Measurements from ENCODE around the gene RMDN2. TPM values are rescaled to one million over a fixed set of nuclear protein-coding genes. Genes with fewer than 3 reads are reported as not detected.

The RMDN2 gene
- total RNA-seq, 2 donors from 2014 or later, result 10.4 to 11.5 TPM

DNA sequence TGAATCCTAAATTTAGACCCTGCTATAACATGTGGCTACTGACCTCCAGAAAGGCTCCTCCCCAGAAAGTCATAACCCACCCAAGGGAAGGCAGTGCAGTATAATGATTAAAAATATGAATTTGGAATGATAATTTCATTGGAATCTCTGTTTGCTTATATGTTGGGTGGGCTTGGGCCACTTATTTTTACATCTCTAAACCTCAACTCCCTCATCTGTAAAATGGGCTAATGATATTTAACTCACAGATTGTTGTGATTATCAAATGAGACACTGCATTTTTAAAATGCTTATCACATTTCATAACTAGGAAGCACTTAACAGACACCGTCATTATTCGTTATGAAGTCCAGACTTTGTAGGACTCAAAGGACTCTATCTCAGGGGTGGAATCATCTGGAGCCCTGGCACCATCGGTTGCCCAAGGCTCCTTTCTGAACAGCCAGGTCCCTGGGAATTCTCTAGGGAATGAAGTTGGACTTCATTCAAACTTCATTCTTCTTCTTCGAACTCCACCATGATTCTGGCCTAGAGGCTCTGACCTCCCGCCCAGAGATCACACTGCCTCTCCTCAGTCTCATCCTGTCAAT is 33.1 kb upstream of the RMDN2 start:
- H3K36me3 ChIP-seq (replicated peaks in 1 of 2; ENCODE audit: insufficient read depth in 1 of 2, low read depth in 2 of 2), result no peaks in the 10 kb centered on the region
- no peaks in the 10 kb centered on the region for H3K27me3 ChIP-seq
- DNase-seq, result no peak
- H3K4me3 ChIP-seq, result no peak overlapping the region
- peaks cover 5% of the 10 kb centered on the region for H3K4me1 ChIP-seq
- H3K27ac ChIP-seq, result no peak overlapping the region
- intact Hi-C loops (cut with DNase I), result no loop called here
- no peak for TF ChIP-seq POLR2A (IDR thresholded peaks at IDR 0.05)
- H3K9me3 ChIP-seq, result no peaks in the 10 kb centered on the region
- no peak for ATAC-seq
- 39 to 45% methylated on average over 5 of the region's 5 CpGs for WGBS, 2 donors

DNA sequence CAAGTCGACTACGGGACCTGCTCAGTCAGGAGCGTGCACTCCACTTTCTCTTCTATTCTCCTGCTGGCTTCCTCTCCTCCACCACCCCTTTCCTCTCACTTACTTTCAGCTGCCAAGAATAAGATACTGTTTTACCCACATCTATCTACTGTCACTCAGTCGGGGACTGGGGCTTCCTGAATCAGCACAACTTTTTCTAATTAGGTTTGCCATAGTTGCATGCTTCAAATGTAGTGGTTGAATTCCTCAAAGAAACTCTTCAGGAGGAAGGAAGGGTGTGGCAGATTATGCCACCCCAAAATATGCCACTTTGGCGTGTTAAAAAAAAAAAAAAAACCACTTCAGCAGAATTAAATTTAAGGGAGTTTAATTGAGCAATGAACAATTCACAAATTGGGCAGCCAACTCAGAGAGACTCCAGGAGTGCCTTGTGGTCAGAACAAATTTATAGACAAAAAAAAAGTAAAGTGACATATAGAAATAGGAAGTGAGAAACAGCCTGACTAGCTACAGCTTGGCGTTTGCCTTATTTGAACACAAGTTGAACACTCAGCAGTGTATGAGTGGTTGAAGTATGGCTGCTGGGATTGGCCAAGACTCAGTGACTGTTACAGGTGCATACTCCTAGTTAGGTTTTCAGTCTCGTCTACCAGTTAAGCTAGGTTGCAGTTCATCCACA is 32.5 kb upstream of the RMDN2 start:
- TF ChIP-seq, protein P1, sequence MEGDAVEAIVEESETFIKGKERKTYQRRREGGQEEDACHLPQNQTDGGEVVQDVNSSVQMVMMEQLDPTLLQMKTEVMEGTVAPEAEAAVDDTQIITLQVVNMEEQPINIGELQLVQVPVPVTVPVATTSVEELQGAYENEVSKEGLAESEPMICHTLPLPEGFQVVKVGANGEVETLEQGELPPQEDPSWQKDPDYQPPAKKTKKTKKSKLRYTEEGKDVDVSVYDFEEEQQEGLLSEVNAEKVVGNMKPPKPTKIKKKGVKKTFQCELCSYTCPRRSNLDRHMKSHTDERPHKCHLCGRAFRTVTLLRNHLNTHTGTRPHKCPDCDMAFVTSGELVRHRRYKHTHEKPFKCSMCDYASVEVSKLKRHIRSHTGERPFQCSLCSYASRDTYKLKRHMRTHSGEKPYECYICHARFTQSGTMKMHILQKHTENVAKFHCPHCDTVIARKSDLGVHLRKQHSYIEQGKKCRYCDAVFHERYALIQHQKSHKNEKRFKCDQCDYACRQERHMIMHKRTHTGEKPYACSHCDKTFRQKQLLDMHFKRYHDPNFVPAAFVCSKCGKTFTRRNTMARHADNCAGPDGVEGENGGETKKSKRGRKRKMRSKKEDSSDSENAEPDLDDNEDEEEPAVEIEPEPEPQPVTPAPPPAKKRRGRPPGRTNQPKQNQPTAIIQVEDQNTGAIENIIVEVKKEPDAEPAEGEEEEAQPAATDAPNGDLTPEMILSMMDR (IDR thresholded peaks at IDR 0.05), result no peak
- TF ChIP-seq POLR2A (IDR thresholded peaks at IDR 0.05), result no peak
- Histone ChIP-seq H3K36me3 (replicated peaks in 1 of 2; ENCODE audit: insufficient read depth in 1 of 2, low read depth in 2 of 2) (no peaks in the 10 kb centered on the region), H3K9me3 (no peaks in the 10 kb centered on the region), H3K27me3 (no peaks in the 10 kb centered on the region), H3K4me1 (peaks cover 5% of the 10 kb centered on the region), H3K27ac (no peak overlapping the region), H3K4me3 (no peak overlapping the region)
- WGBS, 2 donors, result 49 to 54% methylated on average over 7 of the region's 7 CpGs
- ATAC-seq (no peak), DNase-seq (no peak)
- intact Hi-C loops (cut with DNase I), result no loop called here

DNA sequence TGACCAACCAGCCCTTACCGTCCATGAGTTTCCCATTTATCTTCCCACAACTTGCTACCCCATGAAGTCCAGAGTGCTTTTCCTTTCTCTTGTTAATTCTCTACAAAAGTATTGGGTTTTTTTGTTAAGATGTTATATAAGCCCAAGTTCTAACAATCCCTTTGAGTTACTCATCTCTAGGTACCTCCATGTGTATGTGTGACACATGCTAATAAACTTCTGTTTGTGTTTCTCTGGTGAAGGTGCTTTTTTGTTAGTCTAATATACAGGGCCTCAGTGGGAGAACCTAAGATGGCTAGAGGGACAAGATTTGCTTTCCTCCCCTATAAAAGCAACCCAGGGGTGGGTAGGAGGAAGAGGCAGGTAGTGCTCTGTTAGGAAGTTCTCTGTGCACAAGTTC is 31.8 kb upstream of the RMDN2 start:
- no peaks in the 10 kb centered on the region for H3K27me3 ChIP-seq
- H3K4me3 ChIP-seq, result no peak overlapping the region
- 94 to 100% methylated on average over 1 of the region's 1 CpG for WGBS, 2 donors
- TF ChIP-seq, protein P1 (IDR thresholded peaks at IDR 0.05), result no peak
- TF ChIP-seq POLR2A (IDR thresholded peaks at IDR 0.05), result no peak
- H3K4me1 ChIP-seq, result peaks cover 5% of the 10 kb centered on the region
- DNase-seq (no peak), ATAC-seq (no peak)
- intact Hi-C loops (cut with DNase I), result no loop called here
- no peak overlapping the region for H3K27ac ChIP-seq
- H3K36me3 ChIP-seq (replicated peaks in 1 of 2; ENCODE audit: insufficient read depth in 1 of 2, low read depth in 2 of 2), result no peaks in the 10 kb centered on the region
- H3K9me3 ChIP-seq, result no peaks in the 10 kb centered on the region

- WGBS, 2 donors, result 96% methylated on average over 7 of the region's 7 CpGs
- intact Hi-C loops (cut with DNase I), result no loop called here
- H3K36me3 ChIP-seq (replicated peaks in 1 of 2; ENCODE audit: insufficient read depth in 1 of 2, low read depth in 2 of 2), result no peaks in the 10 kb centered on the region
- ATAC-seq (no peak), DNase-seq (no peak)
- no peak overlapping the region for H3K27ac ChIP-seq
- H3K4me3 ChIP-seq, result no peak overlapping the region
- no peaks in the 10 kb centered on the region for H3K27me3 ChIP-seq
- no peaks in the 10 kb centered on the region for H3K9me3 ChIP-seq
- TF ChIP-seq, protein P1 (IDR thresholded peaks at IDR 0.05), result no peak
- no peak for TF ChIP-seq POLR2A (IDR thresholded peaks at IDR 0.05)
- peaks cover 5% of the 10 kb centered on the region for H3K4me1 ChIP-seq
These were observed 31.0 kb upstream of the RMDN2 start for GRCh38 chr2:37894047-37894446.

DNA sequence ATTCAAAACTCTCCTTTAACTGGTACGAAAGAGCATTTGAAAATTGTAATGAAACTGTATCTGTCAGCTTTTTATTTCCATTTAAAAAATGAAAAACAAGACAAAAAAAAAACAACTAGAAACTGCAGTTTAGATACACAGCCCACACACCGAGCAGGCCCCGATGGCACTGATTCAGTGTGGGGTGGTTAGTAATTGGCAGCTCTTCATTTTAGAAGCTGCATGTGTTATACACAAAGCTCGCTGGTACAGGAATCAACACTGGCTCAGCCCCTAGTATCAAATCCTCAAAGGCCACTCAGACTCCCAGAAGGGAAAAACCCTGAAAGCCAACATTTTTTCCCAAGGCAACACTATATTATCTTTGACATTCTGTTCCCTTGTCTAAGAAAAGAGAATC is 30.5 kb upstream of the RMDN2 start:
- H3K36me3 ChIP-seq (replicated peaks in 1 of 2; ENCODE audit: insufficient read depth in 1 of 2, low read depth in 2 of 2), result no peaks in the 10 kb centered on the region
- TF ChIP-seq, protein P1 (IDR thresholded peaks at IDR 0.05), result no peak
- no peak for TF ChIP-seq POLR2A (IDR thresholded peaks at IDR 0.05)
- ATAC-seq, result no peak
- H3K4me1 ChIP-seq, result peaks cover 5% of the 10 kb centered on the region
- intact Hi-C loops (cut with DNase I), result no loop called here
- no peak overlapping the region for H3K27ac ChIP-seq
- no peak for DNase-seq
- no peak overlapping the region for H3K4me3 ChIP-seq
- 82 to 83% methylated on average over 4 of the region's 4 CpGs for WGBS, 2 donors
- H3K9me3 ChIP-seq, result no peaks in the 10 kb centered on the region
- H3K27me3 ChIP-seq, result no peaks in the 10 kb centered on the region

Measured in body of pancreas (tissue), 4 donors.